HepG2 (cell line): ENCODE results near the gene TCEA3. TPM values are rescaled to one million over a fixed set of nuclear protein-coding genes. Genes with fewer than 3 reads are reported as not detected.
A peak's percentile ranks its signal among the peaks of the same experiment; 100 is the strongest.

Source experiments
- GZF1 ChIP-seq: sonication (generic); formaldehyde crosslinking; IDR thresholded peaks from 2 replicates; pipeline ENCODE4 v1.5.1; 2020; ENCODE audit warnings: mild to moderate bottlenecking, missing genetic modification reagents
- HNF4G ChIP-seq, 2 experiments: sonication (generic) in 1 of 2; formaldehyde crosslinking in 1 of 2; IDR thresholded peaks; 2 replicates each; pipeline versions ENCODE4 v1.4.0 to v1.6.1; 2011 to 2020; ENCODE audit warnings: borderline replicate concordance in 2 of 2, low read depth in 2 of 2, mild to moderate bottlenecking in 2 of 2, low read length in 1 of 2, missing genetic modification reagents in 1 of 2, moderate library complexity in 1 of 2
- HOXA3 ChIP-seq: sonication (generic); formaldehyde crosslinking; IDR thresholded peaks from 2 replicates; pipeline ENCODE4 v1.5.0; 2020; ENCODE audit warnings: missing genetic modification reagents
- RBAK ChIP-seq: sonication (generic); formaldehyde crosslinking; IDR thresholded peaks from 2 replicates; pipeline ENCODE4 v1.5.1; 2020; ENCODE audit warnings: mild to moderate bottlenecking, missing genetic modification reagents
- polyA plus RNA-seq, 8 experiments: library from polyadenylated mRNA; depleted of rRNA in 3 of 8; stranded (reverse) in 7 of 8; unstranded in 1 of 8; fragments of >200 nt; fragmentation: Illumina TruSeq in 4 of 8; extraction: Trizol in 4 of 8; gene quantifications; 2 replicates each; pipeline versions ENCODE4 v1.2.1 to v1.2.3, GENCODE V29; 2011 to 2016; ENCODE audit warnings: low read depth in 4 of 8, missing spikeins in 1 of 8, mixed read lengths in 1 of 8; ENCODE audit not compliant: insufficient read depth in 1 of 8
- total RNA-seq, 5 experiments: library from RNA; depleted of rRNA; stranded (reverse); fragments of >200 nt; fragmentation: Illumina TruSeq; extraction: Trizol; gene quantifications; 2 replicates each; pipeline ENCODE4 v1.2.3, GENCODE V29; 2016; ENCODE audit warnings: low read depth in 1 of 5
- TF ChIP-seq, protein P1 (sequence below): sonication (generic); formaldehyde crosslinking; IDR thresholded peaks from 2 replicates; pipeline ENCODE4 v1.8.0; 2022; ENCODE audit warnings: missing genetic modification reagents, mild to moderate bottlenecking, borderline replicate concordance
- TF ChIP-seq, protein P2 (sequence below): sonication (generic); formaldehyde crosslinking; IDR thresholded peaks from 2 replicates; pipeline ENCODE4 v1.4.0; 2020; ENCODE audit warnings: missing genetic modification reagents
- TF ChIP-seq, protein P3 (sequence below): sonication (generic); formaldehyde crosslinking; IDR thresholded peaks from one replicate; pipeline ENCODE4 v1.5.1; 2020; ENCODE audit warnings: mild to moderate bottlenecking, missing genetic modification reagents; ENCODE audit errors: not compliant biosample characterization
- TF ChIP-seq, protein P4 (sequence below): sonication (generic); formaldehyde crosslinking; IDR thresholded peaks from 2 replicates; pipeline ENCODE4 v1.8.1; 2023; ENCODE audit warnings: missing genetic modification reagents, mild to moderate bottlenecking, borderline replicate concordance

The TCEA3 gene
- total and polyA plus RNA-seq, 2 of the 13 experiments (the other 11 are each of a cell fraction or from before 2014, with no cell fraction given), result 55.5 to 84.6 TPM

DNA sequence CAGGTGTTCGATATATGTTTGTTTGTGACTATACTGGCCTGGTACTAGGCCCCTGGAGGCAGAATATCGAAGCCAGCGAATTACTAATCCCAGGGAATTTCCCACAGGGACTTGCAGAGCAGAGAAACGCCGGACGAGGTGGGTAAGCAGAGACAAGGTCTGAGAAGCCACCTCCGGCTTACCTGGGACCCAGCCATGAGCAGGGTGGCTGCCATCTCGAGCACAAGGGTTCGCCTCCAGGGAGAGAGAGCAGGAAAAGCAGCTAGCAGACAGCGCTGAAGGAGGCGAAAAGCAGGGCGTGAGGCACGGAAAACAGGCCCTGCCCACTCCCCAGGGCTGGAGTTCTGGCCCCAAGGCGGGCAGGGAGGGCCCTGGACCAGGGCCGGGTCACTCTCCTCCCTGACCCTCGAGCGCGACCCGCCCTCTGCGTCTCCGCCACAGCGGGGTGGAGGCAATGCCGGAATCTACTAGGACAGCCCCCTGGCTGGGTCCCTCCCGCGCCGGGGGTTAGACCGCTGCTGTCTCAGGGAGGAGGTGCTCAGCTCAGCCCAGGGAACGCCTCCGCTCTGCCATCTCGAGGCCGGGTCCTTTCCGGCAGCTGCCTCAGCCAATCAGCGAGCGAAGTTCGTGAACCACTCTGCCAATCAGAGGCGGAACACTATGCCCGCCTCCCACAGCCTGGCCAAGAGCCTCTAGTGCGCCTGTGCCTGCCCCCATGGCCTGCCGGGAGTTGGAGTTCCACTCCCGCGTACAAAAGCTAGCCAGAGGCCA, 56.6 kb downstream of the TCEA3 start (continued):
- TF ChIP-seq, protein P1, sequence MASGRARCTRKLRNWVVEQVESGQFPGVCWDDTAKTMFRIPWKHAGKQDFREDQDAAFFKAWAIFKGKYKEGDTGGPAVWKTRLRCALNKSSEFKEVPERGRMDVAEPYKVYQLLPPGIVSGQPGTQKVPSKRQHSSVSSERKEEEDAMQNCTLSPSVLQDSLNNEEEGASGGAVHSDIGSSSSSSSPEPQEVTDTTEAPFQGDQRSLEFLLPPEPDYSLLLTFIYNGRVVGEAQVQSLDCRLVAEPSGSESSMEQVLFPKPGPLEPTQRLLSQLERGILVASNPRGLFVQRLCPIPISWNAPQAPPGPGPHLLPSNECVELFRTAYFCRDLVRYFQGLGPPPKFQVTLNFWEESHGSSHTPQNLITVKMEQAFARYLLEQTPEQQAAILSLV (CRISPR knock-in tag), result no peak
- TF ChIP-seq HOXA3 (CRISPR knock-in tag), result peak; percentile 68; the same call in 1 of the 2 replicates
- TF ChIP-seq, protein P2, sequence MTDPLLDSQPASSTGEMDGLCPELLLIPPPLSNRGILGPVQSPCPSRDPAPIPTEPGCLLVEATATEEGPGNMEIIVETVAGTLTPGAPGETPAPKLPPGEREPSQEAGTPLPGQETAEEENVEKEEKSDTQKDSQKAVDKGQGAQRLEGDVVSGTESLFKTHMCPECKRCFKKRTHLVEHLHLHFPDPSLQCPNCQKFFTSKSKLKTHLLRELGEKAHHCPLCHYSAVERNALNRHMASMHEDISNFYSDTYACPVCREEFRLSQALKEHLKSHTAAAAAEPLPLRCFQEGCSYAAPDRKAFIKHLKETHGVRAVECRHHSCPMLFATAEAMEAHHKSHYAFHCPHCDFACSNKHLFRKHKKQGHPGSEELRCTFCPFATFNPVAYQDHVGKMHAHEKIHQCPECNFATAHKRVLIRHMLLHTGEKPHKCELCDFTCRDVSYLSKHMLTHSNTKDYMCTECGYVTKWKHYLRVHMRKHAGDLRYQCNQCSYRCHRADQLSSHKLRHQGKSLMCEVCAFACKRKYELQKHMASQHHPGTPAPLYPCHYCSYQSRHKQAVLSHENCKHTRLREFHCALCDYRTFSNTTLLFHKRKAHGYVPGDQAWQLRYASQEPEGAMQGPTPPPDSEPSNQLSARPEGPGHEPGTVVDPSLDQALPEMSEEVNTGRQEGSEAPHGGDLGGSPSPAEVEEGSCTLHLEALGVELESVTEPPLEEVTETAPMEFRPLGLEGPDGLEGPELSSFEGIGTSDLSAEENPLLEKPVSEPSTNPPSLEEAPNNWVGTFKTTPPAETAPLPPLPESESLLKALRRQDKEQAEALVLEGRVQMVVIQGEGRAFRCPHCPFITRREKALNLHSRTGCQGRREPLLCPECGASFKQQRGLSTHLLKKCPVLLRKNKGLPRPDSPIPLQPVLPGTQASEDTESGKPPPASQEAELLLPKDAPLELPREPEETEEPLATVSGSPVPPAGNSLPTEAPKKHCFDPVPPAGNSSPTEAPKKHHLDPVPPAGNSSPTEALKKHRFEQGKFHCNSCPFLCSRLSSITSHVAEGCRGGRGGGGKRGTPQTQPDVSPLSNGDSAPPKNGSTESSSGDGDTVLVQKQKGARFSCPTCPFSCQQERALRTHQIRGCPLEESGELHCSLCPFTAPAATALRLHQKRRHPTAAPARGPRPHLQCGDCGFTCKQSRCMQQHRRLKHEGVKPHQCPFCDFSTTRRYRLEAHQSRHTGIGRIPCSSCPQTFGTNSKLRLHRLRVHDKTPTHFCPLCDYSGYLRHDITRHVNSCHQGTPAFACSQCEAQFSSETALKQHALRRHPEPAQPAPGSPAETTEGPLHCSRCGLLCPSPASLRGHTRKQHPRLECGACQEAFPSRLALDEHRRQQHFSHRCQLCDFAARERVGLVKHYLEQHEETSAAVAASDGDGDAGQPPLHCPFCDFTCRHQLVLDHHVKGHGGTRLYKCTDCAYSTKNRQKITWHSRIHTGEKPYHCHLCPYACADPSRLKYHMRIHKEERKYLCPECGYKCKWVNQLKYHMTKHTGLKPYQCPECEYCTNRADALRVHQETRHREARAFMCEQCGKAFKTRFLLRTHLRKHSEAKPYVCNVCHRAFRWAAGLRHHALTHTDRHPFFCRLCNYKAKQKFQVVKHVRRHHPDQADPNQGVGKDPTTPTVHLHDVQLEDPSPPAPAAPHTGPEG, result no peak
- no peak for TF ChIP-seq RBAK (CRISPR knock-in tag)
- 0 out of 2 replicates have a peak, but pooled peaks have one; percentile 13 for TF ChIP-seq HNF4G (IDR thresholded peaks at IDR 0.05; ENCODE audit: borderline replicate concordance, low read depth, low read length)
- no peak for TF ChIP-seq HNF4G (CRISPR knock-in tag; IDR thresholded peaks at IDR 0.05; ENCODE audit: borderline replicate concordance, low read depth)
- TF ChIP-seq, protein P3, sequence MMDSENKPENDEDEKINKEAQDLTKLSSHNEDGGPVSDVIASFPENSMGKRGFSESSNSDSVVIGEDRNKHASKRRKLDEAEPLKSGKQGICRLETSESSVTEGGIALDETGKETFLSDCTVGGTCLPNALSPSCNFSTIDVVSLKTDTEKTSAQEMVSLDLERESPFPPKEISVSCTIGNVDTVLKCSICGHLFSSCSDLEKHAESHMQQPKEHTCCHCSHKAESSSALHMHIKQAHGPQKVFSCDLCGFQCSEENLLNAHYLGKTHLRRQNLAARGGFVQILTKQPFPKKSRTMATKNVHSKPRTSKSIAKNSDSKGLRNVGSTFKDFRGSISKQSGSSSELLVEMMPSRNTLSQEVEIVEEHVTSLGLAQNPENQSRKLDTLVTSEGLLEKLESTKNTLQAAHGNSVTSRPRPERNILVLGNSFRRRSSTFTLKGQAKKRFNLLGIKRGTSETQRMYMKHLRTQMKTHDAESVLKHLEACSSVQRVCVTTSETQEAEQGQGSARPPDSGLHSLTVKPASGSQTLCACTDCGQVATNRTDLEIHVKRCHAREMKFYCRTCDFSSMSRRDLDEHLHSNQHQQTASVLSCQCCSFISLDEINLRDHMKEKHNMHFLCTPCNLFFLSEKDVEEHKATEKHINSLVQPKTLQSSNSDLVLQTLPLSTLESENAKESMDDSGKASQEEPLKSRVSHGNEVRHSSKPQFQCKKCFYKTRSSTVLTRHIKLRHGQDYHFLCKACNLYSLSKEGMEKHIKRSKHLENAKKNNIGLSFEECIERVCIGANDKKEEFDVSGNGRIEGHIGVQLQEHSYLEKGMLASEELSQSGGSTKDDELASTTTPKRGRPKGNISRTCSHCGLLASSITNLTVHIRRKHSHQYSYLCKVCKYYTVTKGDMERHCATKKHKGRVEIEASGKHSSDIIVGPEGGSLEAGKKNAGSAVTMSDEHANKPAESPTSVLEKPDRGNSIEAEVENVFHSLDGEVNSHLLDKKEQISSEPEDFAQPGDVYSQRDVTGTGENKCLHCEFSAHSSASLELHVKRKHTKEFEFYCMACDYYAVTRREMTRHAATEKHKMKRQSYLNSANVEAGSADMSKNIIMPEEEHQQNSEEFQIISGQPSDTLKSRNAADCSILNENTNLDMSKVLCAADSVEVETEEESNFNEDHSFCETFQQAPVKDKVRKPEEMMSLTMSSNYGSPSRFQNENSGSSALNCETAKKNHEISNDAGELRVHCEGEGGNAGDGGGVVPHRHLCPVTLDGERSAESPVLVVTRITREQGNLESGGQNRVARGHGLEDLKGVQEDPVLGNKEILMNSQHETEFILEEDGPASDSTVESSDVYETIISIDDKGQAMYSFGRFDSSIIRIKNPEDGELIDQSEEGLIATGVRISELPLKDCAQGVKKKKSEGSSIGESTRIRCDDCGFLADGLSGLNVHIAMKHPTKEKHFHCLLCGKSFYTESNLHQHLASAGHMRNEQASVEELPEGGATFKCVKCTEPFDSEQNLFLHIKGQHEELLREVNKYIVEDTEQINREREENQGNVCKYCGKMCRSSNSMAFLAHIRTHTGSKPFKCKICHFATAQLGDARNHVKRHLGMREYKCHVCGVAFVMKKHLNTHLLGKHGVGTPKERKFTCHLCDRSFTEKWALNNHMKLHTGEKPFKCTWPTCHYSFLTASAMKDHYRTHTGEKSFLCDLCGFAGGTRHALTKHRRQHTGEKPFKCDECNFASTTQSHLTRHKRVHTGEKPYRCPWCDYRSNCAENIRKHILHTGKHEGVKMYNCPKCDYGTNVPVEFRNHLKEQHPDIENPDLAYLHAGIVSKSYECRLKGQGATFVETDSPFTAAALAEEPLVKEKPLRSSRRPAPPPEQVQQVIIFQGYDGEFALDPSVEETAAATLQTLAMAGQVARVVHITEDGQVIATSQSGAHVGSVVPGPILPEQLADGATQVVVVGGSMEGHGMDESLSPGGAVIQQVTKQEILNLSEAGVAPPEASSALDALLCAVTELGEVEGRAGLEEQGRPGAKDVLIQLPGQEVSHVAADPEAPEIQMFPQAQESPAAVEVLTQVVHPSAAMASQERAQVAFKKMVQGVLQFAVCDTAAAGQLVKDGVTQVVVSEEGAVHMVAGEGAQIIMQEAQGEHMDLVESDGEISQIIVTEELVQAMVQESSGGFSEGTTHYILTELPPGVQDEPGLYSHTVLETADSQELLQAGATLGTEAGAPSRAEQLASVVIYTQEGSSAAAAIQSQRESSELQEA (CRISPR knock-in tag), result no peak
- TF ChIP-seq GZF1 (CRISPR knock-in tag), result 0 out of 2 replicates have a peak, but pooled peaks have one; percentile 41
- TF ChIP-seq, protein P4, sequence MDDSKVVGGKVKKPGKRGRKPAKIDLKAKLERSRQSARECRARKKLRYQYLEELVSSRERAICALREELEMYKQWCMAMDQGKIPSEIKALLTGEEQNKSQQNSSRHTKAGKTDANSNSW (CRISPR knock-in tag), result no peak
